ENCODE results near the gene KY. TPM values are rescaled to one million over a fixed set of nuclear protein-coding genes. Genes with fewer than 3 reads are reported as not detected.

The KY gene
- total RNA-seq, 4 donors from 2014 or later, result 0.33 to 1.9 (median 0.81) TPM

DNA sequence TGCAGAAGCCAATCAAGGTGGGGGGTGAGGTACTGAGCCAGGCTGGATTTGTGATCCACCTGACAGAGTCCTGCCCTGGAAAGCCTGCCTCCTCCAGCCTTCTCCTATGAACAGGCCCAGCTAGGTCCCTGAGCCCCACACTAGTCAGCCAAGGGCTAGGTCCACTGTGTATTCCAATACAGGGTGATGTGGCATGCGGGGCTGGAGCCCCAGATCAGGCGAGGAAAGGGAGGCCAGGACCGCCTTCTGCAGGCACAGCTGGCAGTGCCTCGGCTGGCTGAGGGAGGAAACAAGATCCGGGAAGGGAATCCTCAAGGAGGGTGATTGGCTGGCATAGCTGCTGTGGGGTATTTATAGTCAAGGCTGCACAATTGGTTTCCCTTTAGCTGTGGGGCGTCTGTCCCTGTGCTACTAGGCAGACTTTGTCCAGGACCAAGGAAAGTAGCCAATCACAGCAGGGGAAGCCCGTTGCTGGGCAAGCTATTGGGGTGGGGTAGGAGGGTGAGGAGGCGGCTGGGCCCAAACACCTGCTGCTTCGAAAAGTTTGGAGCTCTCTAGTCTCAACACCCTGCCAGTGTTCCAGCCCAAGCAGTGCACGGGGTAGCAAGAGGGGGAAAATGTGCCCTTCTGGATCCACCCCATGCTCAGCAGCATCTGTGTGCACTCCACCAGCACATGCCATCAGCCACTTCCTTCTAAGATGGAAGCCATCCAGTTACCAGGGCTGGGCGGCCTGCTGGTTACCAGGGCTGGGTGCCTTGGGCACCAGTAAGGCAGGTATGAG is 5.9 kb downstream of the KY start:
- Histone ChIP-seq H3K4me1 (peaks cover 0 to 16% (median 7%) of the 10 kb centered on the region in 4 donors), H3K36me3 (peaks cover 0 to 6% (median 0%) of the 10 kb centered on the region in 4 donors), H3K4me3 (no peak overlapping the region), H3K27ac (replicated peaks in 1 of 4) (no peak overlapping the region), H3K27me3 (no peaks in the 10 kb centered on the region), H3K9me3 (no peaks in the 10 kb centered on the region)
- WGBS, result 62% methylated on average over 11 of the region's 11 CpGs
- no peak for DNase-seq (ENCODE audit: extremely low spot score)
- TF ChIP-seq POLR2AphosphoS5 (IDR thresholded peaks at IDR 0.05) (no peak), EP300 (IDR thresholded peaks at IDR 0.05) (no peak), POLR2A (IDR thresholded peaks at IDR 0.05; ENCODE audit: low read depth) (no peak)
- TF ChIP-seq, protein P1, sequence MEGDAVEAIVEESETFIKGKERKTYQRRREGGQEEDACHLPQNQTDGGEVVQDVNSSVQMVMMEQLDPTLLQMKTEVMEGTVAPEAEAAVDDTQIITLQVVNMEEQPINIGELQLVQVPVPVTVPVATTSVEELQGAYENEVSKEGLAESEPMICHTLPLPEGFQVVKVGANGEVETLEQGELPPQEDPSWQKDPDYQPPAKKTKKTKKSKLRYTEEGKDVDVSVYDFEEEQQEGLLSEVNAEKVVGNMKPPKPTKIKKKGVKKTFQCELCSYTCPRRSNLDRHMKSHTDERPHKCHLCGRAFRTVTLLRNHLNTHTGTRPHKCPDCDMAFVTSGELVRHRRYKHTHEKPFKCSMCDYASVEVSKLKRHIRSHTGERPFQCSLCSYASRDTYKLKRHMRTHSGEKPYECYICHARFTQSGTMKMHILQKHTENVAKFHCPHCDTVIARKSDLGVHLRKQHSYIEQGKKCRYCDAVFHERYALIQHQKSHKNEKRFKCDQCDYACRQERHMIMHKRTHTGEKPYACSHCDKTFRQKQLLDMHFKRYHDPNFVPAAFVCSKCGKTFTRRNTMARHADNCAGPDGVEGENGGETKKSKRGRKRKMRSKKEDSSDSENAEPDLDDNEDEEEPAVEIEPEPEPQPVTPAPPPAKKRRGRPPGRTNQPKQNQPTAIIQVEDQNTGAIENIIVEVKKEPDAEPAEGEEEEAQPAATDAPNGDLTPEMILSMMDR (IDR thresholded peaks at IDR 0.05), result no peak
- intact Hi-C loops (cut with DNase I), result no loop called here

DNA sequence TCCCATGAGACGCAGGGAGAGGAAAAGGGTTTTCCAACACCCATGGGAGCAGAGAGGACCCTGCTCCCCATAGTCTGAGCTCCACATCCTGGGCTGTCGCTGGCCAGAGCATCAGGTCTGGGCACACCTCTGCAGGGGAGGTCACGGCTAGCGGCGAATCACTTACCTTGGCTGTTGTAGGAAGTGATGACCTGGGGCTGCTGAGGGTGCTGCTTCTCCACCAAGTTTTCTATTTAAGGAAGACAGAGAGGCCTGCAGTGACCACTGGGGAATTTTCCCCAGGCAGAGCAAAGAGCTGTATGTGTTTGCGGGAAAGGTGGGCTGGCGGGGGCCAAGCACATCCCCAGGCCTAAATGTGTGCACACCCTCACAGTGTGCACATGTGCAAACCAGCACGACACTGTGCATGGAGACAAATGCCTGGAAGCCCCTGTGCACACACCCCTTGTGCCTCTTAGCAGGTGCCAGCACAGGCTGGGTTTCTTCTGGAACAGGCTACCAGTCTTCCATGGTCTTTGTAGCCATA is 7.6 kb downstream of the KY start:
- no peaks in the 10 kb centered on the region for H3K9me3 ChIP-seq
- peaks cover 0 to 9% (median 3%) of the 10 kb centered on the region in 4 donors for H3K4me1 ChIP-seq
- 78% methylated on average over 6 of the region's 8 CpGs for whole genome bisulfite sequencing
- H3K27me3 ChIP-seq, result no peaks in the 10 kb centered on the region
- no peak overlapping the region for H3K27ac ChIP-seq (replicated peaks in 1 of 4)
- no peak for DNase-seq (ENCODE audit: extremely low spot score)
- TF ChIP-seq POLR2AphosphoS5 (IDR thresholded peaks at IDR 0.05), result no peak
- no peak for TF ChIP-seq EP300 (IDR thresholded peaks at IDR 0.05)
- TF ChIP-seq, protein P1 (IDR thresholded peaks at IDR 0.05), result no peak
- TF ChIP-seq POLR2A (IDR thresholded peaks at IDR 0.05; ENCODE audit: low read depth), result no peak
- peaks cover 0 to 6% (median 0%) of the 10 kb centered on the region in 4 donors for H3K36me3 ChIP-seq
- no peak overlapping the region for H3K4me3 ChIP-seq
- intact Hi-C loops (cut with DNase I), result no loop called here

DNA sequence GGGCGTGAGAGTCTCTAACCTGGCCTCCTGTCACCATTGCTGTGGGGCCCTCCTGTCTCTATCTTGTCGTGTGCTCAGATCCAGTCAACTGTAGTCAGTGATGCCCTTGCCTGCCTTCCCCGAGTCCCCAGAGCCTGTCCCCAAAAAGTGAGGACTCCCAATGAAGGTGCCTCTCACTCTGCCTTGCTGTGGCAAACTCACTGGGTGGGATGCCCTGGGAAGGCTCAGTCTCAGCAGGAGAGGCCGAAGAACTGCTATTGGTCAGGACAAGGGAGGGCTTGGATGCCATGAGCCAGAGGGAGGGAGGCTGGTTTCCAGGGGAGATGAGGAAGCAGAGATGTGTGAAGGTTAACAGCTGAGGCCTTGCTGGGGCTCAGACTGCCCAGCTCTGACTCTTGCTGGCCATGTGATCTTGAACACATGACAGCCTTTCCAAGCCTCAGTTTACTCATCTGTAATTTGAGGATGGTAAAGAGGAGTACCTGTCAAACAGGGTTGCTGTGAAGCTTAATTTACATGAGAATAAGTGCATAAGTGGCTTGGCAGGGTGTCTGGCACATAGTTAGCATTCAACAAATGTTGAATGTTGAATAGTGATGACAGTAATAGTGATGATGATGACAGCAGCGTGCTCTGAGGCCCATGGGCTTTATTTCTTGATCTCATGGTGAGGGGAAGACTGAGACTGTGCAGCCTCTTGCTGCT is 8.2 kb downstream of the KY start:
- TF ChIP-seq POLR2AphosphoS5 (IDR thresholded peaks at IDR 0.05), result no peak
- H3K36me3 ChIP-seq, result peaks cover 0 to 6% (median 0%) of the 10 kb centered on the region in 4 donors
- H3K27me3 ChIP-seq, result no peaks in the 10 kb centered on the region
- no peak for DNase-seq (ENCODE audit: extremely low spot score)
- H3K4me1 ChIP-seq, result peaks cover 0 to 9% (median 3%) of the 10 kb centered on the region in 4 donors
- H3K27ac ChIP-seq (replicated peaks in 1 of 4), result no peak overlapping the region
- H3K4me3 ChIP-seq, result no peak overlapping the region
- no peaks in the 10 kb centered on the region for H3K9me3 ChIP-seq
- intact Hi-C loops (cut with DNase I), result no loop called here
- 90% methylated on average over 4 of the region's 5 CpGs for WGBS

DNA sequence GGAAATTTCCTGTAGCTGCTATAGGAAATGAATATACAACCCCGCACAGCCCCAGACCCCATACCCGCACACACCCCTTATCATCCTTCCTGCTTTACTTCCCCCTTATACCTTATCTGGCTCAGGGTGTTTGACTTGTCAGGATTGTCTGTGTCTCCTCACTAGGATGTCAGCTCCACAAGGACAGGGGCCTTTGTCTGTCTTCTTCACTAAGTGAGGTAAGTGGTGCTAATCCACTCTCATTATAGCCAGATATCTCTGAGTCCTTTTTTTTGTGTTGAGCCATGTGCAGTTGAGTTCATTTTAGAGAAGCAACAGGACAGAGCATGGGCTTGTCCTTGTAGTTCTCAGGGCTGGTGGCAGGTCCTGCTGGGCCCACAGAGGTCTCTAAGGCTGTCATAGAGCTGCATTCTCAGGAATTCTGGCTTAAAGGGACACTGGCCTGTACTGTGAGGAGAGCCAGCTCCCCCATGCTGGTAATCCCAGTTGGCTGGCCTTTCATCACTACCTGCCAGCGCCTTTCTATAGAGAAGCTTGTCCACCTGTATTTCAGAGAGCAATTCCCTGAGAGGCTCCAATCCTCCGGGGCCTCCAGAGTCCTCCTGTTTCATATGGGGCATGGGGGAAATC is 9.0 kb downstream of the KY start:
- no peak for DNase-seq (ENCODE audit: extremely low spot score)
- H3K36me3 ChIP-seq, result peaks cover 0 to 6% (median 0%) of the 10 kb centered on the region in 4 donors
- WGBS, result 84% methylated on average over 4 of the region's 4 CpGs
- no peaks in the 10 kb centered on the region for H3K9me3 ChIP-seq
- H3K27ac ChIP-seq (replicated peaks in 1 of 4), result no peak overlapping the region
- intact Hi-C loops (cut with DNase I), result no loop called here
- no peak overlapping the region for H3K4me3 ChIP-seq
- H3K27me3 ChIP-seq, result no peaks in the 10 kb centered on the region
- TF ChIP-seq POLR2A (IDR thresholded peaks at IDR 0.05; ENCODE audit: low read depth) (no peak), POLR2AphosphoS5 (IDR thresholded peaks at IDR 0.05) (no peak)
- TF ChIP-seq, protein P1 (IDR thresholded peaks at IDR 0.05), result no peak
- H3K4me1 ChIP-seq, result peaks cover 0 to 9% (median 3%) of the 10 kb centered on the region in 4 donors
